Prostate gland (tissue), 2 donors: Measurements from ENCODE around the gene RCBTB2. TPM values are rescaled to one million over a fixed set of nuclear protein-coding genes. Genes with fewer than 3 reads are reported as not detected.

Source experiments
- DNase-seq: peaks from one replicate; pipeline ENCODE4 v3.0.0-alpha.2; 2019; ENCODE audit warnings: low spot score
- H3K27ac ChIP-seq, 2 donors: fragments of 200-600 bp; sonication (generic); 2 replicates each; pipeline ENCODE4 v1.5.1; 2017 to 2019
- H3K27me3 ChIP-seq: fragments of 200-600 bp; sonication (generic); replicated peaks from 2 replicates; pipeline ENCODE4 v1.5.1; 2019; ENCODE audit not compliant: insufficient read depth
- H3K36me3 ChIP-seq, 2 donors: fragments of 200-600 bp; sonication (generic); 1 replicate in 1 of 2; 2 replicates in 1 of 2; pipeline versions ENCODE4 v1.5.1 to v1.8.1; 2017 to 2019
- H3K4me1 ChIP-seq: fragments of 200-600 bp; sonication (generic); replicated peaks from 2 replicates; pipeline ENCODE4 v1.5.1; 2019
- H3K4me3 ChIP-seq, 2 donors: fragments of 200-600 bp; sonication (generic); 2 replicates each; pipeline ENCODE4 v1.5.1; 2017 to 2019
- H3K9me3 ChIP-seq: fragments of 200-600 bp; sonication (generic); 2 replicates; pipeline ENCODE4 v1.5.1; 2017
- POLR2A ChIP-seq: fragments of 450-650 bp; IDR thresholded peaks from one replicate; pipeline ENCODE4 v1.6.1; 2016; ENCODE audit warnings: antibody characterized with exemption, mild to moderate bottlenecking
- POLR2AphosphoS5 ChIP-seq: sonication (generic); formaldehyde crosslinking; IDR thresholded peaks from one replicate; pipeline ENCODE4 v1.6.1; 2017; ENCODE audit warnings: antibody characterized with exemption
- WGBS: methylation state at CpG from one replicate; pipeline ENCODE4 v1.1.5; 2018; 5-methylcytosine and 5-hydroxymethylcytosine counted together
- intact Hi-C: fragments of 100-400 bp; cut with DNase I; formaldehyde crosslinking; loops from one replicate; pipeline ENCODE4 v1.14.2; 2022
- total RNA-seq, 2 donors: library from RNA; depleted of rRNA; stranded (reverse); fragments of >200 nt; gene quantifications; one replicate each; pipeline ENCODE4 v1.1.0, GENCODE V29; 2016
- TF ChIP-seq, protein P1 (sequence below), 4 experiments: fragments of 200-600 bp in 2 of 4; fragments of 450-650 bp in 2 of 4; sonication (generic) in 2 of 4; IDR thresholded peaks; 1 replicate in 3 of 4; 2 replicates in 1 of 4; pipeline ENCODE4 v1.5.1; 2016 to 2019; ENCODE audit warnings: antibody characterized with exemption in 4 of 4, mild to moderate bottlenecking in 2 of 4, moderate library complexity in 2 of 4

Gene RCBTB2
- total RNA-seq, 2 donors from 2014 or later: 11.6 to 26.2 TPM

- 83% methylated on average over 2 of the region's 2 CpGs for WGBS
- Histone ChIP-seq H3K9me3 (no peaks in the 10 kb centered on the region), H3K27ac (no peak overlapping the region), H3K27me3 (no peaks in the 10 kb centered on the region), H3K4me1 (no peaks in the 10 kb centered on the region), H3K36me3 (no peaks in the 10 kb centered on the region), H3K4me3 (no peak overlapping the region)
- no peak for DNase-seq
- TF ChIP-seq POLR2A: no peak
- TF ChIP-seq, protein P1, sequence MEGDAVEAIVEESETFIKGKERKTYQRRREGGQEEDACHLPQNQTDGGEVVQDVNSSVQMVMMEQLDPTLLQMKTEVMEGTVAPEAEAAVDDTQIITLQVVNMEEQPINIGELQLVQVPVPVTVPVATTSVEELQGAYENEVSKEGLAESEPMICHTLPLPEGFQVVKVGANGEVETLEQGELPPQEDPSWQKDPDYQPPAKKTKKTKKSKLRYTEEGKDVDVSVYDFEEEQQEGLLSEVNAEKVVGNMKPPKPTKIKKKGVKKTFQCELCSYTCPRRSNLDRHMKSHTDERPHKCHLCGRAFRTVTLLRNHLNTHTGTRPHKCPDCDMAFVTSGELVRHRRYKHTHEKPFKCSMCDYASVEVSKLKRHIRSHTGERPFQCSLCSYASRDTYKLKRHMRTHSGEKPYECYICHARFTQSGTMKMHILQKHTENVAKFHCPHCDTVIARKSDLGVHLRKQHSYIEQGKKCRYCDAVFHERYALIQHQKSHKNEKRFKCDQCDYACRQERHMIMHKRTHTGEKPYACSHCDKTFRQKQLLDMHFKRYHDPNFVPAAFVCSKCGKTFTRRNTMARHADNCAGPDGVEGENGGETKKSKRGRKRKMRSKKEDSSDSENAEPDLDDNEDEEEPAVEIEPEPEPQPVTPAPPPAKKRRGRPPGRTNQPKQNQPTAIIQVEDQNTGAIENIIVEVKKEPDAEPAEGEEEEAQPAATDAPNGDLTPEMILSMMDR (IDR thresholded peaks at IDR 0.05): no peak
- no peak for TF ChIP-seq POLR2AphosphoS5
- intact Hi-C loops: no loop called here
Measured at GRCh38 chr13:48556817-48557216, 23.9 kb upstream of the RCBTB2 start.

- Histone ChIP-seq H3K4me3 (no peak overlapping the region), H3K4me1 (no peaks in the 10 kb centered on the region), H3K9me3 (no peaks in the 10 kb centered on the region), H3K36me3 (no peaks in the 10 kb centered on the region), H3K27ac (no peak overlapping the region), H3K27me3 (no peaks in the 10 kb centered on the region)
- DNase-seq: no peak
- intact Hi-C loops: no loop called here
- TF ChIP-seq POLR2AphosphoS5: no peak
- TF ChIP-seq, protein P1 (IDR thresholded peaks at IDR 0.05): no peak
- TF ChIP-seq POLR2A: no peak
Measured at GRCh38 chr13:48555441-48555840, 22.6 kb upstream of the RCBTB2 start.

GRCh38 chr13:48551329-48551728 lies 18.4 kb upstream of the RCBTB2 start:
- 100% methylated on average over 1 of the region's 1 CpG for WGBS
- Histone ChIP-seq H3K27me3 (no peaks in the 10 kb centered on the region), H3K9me3 (no peaks in the 10 kb centered on the region), H3K4me3 (no peak overlapping the region), H3K27ac (no peak overlapping the region), H3K36me3 (no peaks in the 10 kb centered on the region), H3K4me1 (no peaks in the 10 kb centered on the region)
- no peak for DNase-seq
- intact Hi-C loops: no loop called here
- TF ChIP-seq POLR2A (no peak), POLR2AphosphoS5 (no peak)
- TF ChIP-seq, protein P1 (IDR thresholded peaks at IDR 0.05): no peak

DNA sequence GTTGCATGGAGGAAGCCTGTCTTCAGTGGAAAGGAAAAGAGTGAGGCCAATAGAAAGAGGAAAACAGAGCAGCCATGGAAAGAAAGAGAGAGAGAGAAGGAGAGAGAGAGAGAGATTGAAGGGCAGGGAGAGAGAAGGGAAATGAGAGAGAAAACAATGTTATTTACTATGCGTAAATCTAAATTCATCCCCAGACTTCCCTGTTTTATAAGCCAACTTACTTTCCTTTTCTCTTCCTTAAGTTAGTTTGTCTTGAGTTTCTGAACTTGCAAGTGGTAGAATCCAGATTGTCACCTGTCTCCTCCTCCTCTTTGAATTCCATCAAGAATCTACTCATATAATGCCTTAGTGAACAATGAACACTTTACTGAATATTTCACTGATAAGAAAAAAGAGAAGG lies 16.8 kb upstream of the RCBTB2 start:
- Histone ChIP-seq H3K4me1 (no peaks in the 10 kb centered on the region), H3K9me3 (no peaks in the 10 kb centered on the region), H3K36me3 (no peaks in the 10 kb centered on the region), H3K27me3 (no peaks in the 10 kb centered on the region), H3K4me3 (no peak overlapping the region), H3K27ac (no peak overlapping the region)
- TF ChIP-seq POLR2AphosphoS5 (no peak), POLR2A (no peak)
- TF ChIP-seq, protein P1 (IDR thresholded peaks at IDR 0.05): no peak
- intact Hi-C loops: no loop called here
- DNase-seq: no peak
- 93% methylated on average over 1 of the region's 1 CpG for WGBS

DNA sequence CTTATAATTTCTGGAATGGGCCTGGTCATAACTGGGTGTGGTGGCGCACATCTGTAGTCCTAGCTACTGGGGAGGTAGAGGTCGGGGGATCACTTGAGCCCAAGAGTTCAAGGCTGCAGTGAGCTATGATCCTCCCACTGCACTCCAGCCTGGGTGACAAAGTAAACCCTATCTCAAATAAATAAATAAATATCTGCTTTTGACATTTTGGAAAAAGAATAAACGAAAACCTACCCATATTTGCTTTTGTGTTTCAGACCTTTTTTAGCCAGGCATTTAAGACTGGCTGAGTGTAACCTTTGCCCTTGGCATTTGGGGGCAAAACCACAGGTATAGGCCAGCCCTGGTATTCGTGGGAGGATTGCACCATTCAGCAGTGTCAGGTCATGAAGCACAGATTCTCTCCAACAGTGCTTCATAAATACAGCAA lies 14.8 kb upstream of the RCBTB2 start:
- intact Hi-C loops: no loop called here
- H3K36me3 ChIP-seq: no peaks in the 10 kb centered on the region
- H3K27me3 ChIP-seq: no peaks in the 10 kb centered on the region
- no peaks in the 10 kb centered on the region for H3K4me1 ChIP-seq
- no peak for TF ChIP-seq POLR2A
- TF ChIP-seq POLR2AphosphoS5: no peak
- TF ChIP-seq, protein P1 (IDR thresholded peaks at IDR 0.05): no peak
- no peaks in the 10 kb centered on the region for H3K9me3 ChIP-seq
- DNase-seq: no peak
- no peak overlapping the region for H3K4me3 ChIP-seq
- no peak overlapping the region for H3K27ac ChIP-seq
- WGBS: 92% methylated on average over 4 of the region's 4 CpGs
